Astrocyte of the spinal cord (primary cell): Measurements from ENCODE around the gene RYR1.

Experiments
- DNase-seq: peaks from one replicate; pipeline ENCODE4 v3.0.0; 2011; ENCODE audit warnings: low read depth, low spot score
- H3K4me3 ChIP-seq: 2 replicates; pipeline ENCODE4 v1.5.1; 2011; ENCODE audit warnings: low read depth, mild to moderate bottlenecking, low read length, moderate library complexity
- CTCF ChIP-seq: IDR thresholded peaks from 2 replicates; pipeline ENCODE4 v1.5.1; 2012; ENCODE audit warnings: low read depth, mild to moderate bottlenecking, low read length, inconsistent platforms
- in situ Hi-C: cut with HindIII; loops from 2 replicates; pipeline ENCODE4 v1.10.0; 2017; ENCODE audit warnings: low sequenced_read_pairs

RYR1 gene

DNA sequence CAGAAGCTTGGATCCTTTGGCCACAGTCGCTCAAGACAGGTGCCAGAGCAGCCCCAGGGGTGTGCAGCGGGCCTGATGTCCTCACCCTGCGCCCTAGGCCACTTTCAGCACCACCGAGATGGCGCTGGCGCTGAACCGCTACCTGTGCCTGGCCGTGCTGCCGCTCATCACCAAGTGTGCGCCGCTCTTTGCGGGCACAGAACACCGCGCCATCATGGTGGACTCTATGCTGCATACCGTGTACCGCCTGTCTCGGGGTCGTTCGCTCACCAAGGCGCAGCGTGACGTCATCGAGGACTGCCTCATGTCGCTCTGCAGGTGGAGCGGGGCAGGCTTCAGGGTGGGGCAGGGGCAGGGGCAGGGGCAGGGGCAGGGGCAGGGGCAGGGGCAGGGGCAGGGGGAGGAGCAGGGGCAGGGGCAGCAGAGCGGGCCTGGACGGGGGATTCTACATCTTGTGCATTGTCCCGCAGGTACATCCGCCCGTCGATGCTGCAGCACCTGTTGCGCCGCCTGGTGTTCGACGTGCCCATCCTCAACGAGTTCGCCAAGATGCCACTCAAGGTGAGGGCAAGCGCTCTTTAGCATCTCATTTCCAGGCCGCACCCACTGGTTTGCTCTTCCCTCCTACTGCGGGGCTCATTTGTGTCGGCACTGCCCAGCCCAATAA is 69.1 kb downstream of the RYR1 start:
- no peak overlapping the region for H3K4me3 ChIP-seq
- DNase-seq: no peak
- no peak for TF ChIP-seq CTCF
- in situ Hi-C loops: no loop called here

DNA sequence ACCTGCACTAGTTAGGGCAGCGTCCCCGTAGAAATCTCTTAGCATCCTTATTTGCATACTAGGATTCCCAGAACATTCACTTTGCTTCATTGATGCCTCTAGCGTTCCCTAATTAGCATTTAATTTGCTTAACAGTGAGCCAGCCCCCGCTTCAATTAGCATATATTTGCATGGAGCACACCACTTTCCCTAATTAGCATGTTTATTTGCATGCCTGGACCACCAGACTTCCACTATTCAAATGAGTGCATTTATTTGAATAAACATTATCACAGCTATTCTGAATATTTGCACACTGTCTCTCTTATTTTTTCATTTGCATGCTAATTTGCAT is 69.6 kb downstream of the RYR1 start:
- in situ Hi-C loops: no loop called here
- TF ChIP-seq CTCF: no peak
- H3K4me3 ChIP-seq: no peak overlapping the region
- no peak for DNase-seq

DNA sequence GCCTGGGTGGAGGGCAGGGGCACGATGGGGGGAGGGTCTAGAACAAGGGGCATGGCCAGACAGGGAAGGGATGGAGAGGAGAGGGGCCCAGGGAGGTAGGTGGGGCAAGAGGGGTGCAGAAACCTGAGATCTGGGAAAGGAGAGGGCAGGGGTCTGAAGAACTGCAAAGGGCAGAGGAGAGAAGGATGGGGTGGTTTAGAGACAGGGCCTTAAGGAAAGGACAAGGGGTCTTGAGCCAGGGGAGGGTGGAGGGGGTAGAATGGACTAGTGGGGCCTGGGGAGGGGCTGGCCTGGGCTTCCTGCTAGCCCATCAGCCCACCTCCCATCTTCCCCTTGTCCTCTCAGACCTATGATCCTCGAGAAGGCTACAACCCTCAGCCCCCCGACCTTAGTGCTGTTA is 72.5 kb downstream of the RYR1 start:
- no peak for TF ChIP-seq CTCF
- no peak overlapping the region for H3K4me3 ChIP-seq
- no peak for DNase-seq
- in situ Hi-C loops: no loop called here

- in situ Hi-C loops: no loop called here
- no peak overlapping the region for H3K4me3 ChIP-seq
- TF ChIP-seq CTCF: no peak
- no peak for DNase-seq
Observed at GRCh38 chr19:38506375-38506722, 72.9 kb downstream of the RYR1 start.

DNA sequence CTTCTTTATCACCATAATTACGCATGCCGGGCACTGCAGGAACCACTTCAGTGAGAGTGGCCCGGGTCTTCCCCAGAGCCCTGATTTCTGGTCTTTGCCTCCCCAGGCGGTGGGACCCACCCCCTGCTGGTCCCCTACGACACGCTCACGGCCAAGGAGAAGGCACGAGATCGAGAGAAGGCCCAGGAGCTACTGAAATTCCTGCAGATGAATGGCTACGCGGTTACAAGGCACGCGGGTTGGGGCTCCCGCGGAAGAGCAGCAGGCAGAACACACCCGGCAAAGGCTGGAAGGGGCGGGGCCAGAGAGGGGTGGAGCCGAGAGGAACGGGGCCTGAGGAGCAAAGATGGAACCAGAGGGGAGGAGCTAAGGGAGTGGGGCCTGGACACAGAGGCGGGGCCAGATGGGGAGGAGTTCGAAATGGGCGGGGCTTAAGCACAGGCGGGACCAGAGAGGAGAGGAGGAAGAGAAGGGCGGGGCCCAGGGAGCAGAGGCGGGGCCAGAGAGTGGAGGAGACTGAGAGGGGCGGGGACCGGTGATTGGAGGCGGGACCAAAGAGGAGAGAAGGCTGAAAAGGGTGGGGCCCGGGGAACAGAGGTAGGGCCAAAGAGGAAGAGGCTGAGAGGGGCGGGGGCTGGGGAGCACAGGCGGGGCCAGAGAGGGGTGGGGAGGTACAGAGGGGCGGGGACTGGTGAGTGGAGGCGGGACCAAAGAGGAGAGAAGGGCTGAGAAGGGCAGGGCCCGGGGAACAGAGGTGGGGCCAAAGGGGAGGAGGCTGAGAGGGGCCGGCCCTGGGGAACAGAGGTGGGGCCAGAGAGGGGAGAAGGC is 73.4 kb downstream of the RYR1 start:
- DNase-seq: peak; percentile 56
- no peak for TF ChIP-seq CTCF
- in situ Hi-C loops: no loop called here
- H3K4me3 ChIP-seq: no peak overlapping the region

DNA sequence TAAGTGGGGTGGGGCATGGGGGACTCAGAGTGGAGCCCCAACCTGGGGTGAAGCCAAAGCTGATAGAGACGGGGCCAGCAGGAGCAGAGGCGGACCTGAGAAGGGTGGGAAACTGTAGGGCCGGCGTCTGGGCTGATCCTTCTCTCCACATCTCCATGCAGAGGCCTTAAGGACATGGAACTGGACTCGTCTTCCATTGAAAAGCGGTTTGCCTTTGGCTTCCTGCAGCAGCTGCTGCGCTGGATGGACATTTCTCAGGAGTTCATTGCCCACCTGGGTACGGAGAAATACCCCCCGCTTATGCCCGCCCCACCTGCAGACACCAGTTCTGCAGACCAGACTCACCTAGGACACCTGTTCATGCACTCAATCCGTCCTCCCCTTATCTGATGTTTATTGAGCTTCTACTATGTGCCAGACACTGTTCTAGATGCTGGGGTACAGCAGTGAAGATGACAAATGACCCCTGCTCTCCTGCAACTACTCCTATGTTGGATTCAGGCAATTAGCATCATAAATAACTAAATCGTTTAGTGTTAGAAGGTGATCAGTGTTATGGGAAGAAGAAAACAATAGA is 74.1 kb downstream of the RYR1 start:
- in situ Hi-C loops: no loop called here

More for the DNA sequence above, 74.1 kb downstream of the RYR1 start:
- no peak for TF ChIP-seq CTCF
- DNase-seq: no peak
- H3K4me3 ChIP-seq: no peak overlapping the region
